HepG2 (cell line): ENCODE data around the gene COL9A3. TPM values are rescaled to one million over a fixed set of nuclear protein-coding genes. Genes with fewer than 3 reads are reported as not detected.

Experiments
- ARID2 ChIP-seq: sonication (generic); formaldehyde crosslinking; IDR thresholded peaks from 2 replicates; pipeline ENCODE4 v1.8.1; 2022; ENCODE audit warnings: mild to moderate bottlenecking, missing genetic modification reagents, borderline replicate concordance
- FOXO1 ChIP-seq: sonication (generic); formaldehyde crosslinking; IDR thresholded peaks from 2 replicates; pipeline ENCODE4 v1.4.0; 2020; ENCODE audit warnings: missing genetic modification reagents
- HBP1 ChIP-seq: IDR thresholded peaks from 2 replicates; pipeline ENCODE4 v1.6.1; 2016; ENCODE audit warnings: low read depth, control low read depth
- HES4 ChIP-seq: sonication (generic); formaldehyde crosslinking; IDR thresholded peaks from 2 replicates; pipeline ENCODE4 v1.9.0; 2021; ENCODE audit warnings: mild to moderate bottlenecking, missing genetic modification reagents, borderline replicate concordance
- HNRNPK ChIP-seq: fragments of 200-400 bp; formaldehyde crosslinking; IDR thresholded peaks from 2 replicates; pipeline ENCODE4 v1.6.1; 2018; ENCODE audit warnings: low read length, low read depth, moderate library complexity, mild to moderate bottlenecking; ENCODE audit not compliant: poor library complexity, severe bottlenecking
- MXD3 ChIP-seq: IDR thresholded peaks from 2 replicates; pipeline ENCODE4 v1.6.1; 2016; ENCODE audit warnings: mild to moderate bottlenecking, missing biosample characterization, missing genetic modification reagents
- NCOA2 ChIP-seq: sonication (generic); formaldehyde crosslinking; IDR thresholded peaks from 2 replicates; pipeline ENCODE4 v1.8.0; 2022; ENCODE audit warnings: inconsistent platforms
- NFIB ChIP-seq: sonication (generic); formaldehyde crosslinking; IDR thresholded peaks from 2 replicates; pipeline ENCODE4 v1.9.0; 2021; ENCODE audit warnings: missing genetic modification reagents, mild to moderate bottlenecking, borderline replicate concordance
- PAX8 ChIP-seq: sonication (generic); formaldehyde crosslinking; IDR thresholded peaks from 2 replicates; pipeline ENCODE4 v1.8.0; 2022; ENCODE audit warnings: mild to moderate bottlenecking, missing genetic modification reagents, borderline replicate concordance
- RAD21 ChIP-seq: fragments of 450-650 bp; formaldehyde crosslinking; IDR thresholded peaks from 2 replicates; pipeline ENCODE4 v1.5.0; 2020; ENCODE audit warnings: mild to moderate bottlenecking
- SIN3A ChIP-seq: IDR thresholded peaks from 2 replicates; pipeline ENCODE4 v1.6.1; 2011; ENCODE audit warnings: low read depth, mild to moderate bottlenecking, control low read depth, low read length, borderline replicate concordance
- SP140L ChIP-seq: sonication (generic); formaldehyde crosslinking; IDR thresholded peaks from 2 replicates; pipeline ENCODE4 v1.4.0; 2020; ENCODE audit warnings: missing genetic modification reagents, borderline replicate concordance
- SP2 ChIP-seq: sonication (generic); formaldehyde crosslinking; IDR thresholded peaks from 2 replicates; pipeline ENCODE4 v1.5.1; 2020; ENCODE audit warnings: mild to moderate bottlenecking, missing genetic modification reagents
- TEAD2 ChIP-seq: sonication (generic); formaldehyde crosslinking; IDR thresholded peaks from 2 replicates; pipeline ENCODE4 v1.9.0; 2021; ENCODE audit warnings: missing genetic modification reagents
- TOE1 ChIP-seq: sonication (generic); formaldehyde crosslinking; IDR thresholded peaks from 2 replicates; pipeline ENCODE4 v1.4.0; 2020; ENCODE audit warnings: mild to moderate bottlenecking, missing genetic modification reagents
- TRIM24 ChIP-seq: sonication (generic); formaldehyde crosslinking; IDR thresholded peaks from 2 replicates; pipeline ENCODE4 v1.8.0; 2022; ENCODE audit warnings: mild to moderate bottlenecking, missing genetic modification reagents
- ZBTB38 ChIP-seq: sonication (generic); formaldehyde crosslinking; IDR thresholded peaks from 2 replicates; pipeline ENCODE4 v1.5.1; 2020; ENCODE audit warnings: mild to moderate bottlenecking, missing genetic modification reagents
- ZBTB44 ChIP-seq: sonication (generic); formaldehyde crosslinking; IDR thresholded peaks from 2 replicates; pipeline ENCODE4 v1.4.0; 2020; ENCODE audit warnings: missing genetic modification reagents
- ZFY ChIP-seq: sonication (generic); formaldehyde crosslinking; IDR thresholded peaks from 2 replicates; pipeline ENCODE4 v1.4.0; 2020; ENCODE audit warnings: missing genetic modification reagents
- ZNF234 ChIP-seq: sonication (generic); formaldehyde crosslinking; conservative IDR thresholded peaks from 2 replicates; pipeline ENCODE4 v1.5.1; 2020; ENCODE audit warnings: mild to moderate bottlenecking, missing genetic modification reagents
- ZNF776 ChIP-seq: sonication (generic); formaldehyde crosslinking; IDR thresholded peaks from 2 replicates; pipeline ENCODE4 v1.4.0; 2020; ENCODE audit warnings: mild to moderate bottlenecking, missing genetic modification reagents
- polyA plus RNA-seq, 8 experiments: library from polyadenylated mRNA; depleted of rRNA in 3 of 8; stranded (reverse) in 7 of 8; unstranded in 1 of 8; fragments of >200 nt; fragmentation: Illumina TruSeq in 4 of 8; extraction: Trizol in 4 of 8; gene quantifications; 2 replicates each; pipeline versions ENCODE4 v1.2.1 to v1.2.3, GENCODE V29; 2011 to 2016; ENCODE audit warnings: low read depth in 4 of 8, missing spikeins in 1 of 8, mixed read lengths in 1 of 8; ENCODE audit not compliant: insufficient read depth in 1 of 8
- total RNA-seq, 5 experiments: library from RNA; depleted of rRNA; stranded (reverse); fragments of >200 nt; fragmentation: Illumina TruSeq; extraction: Trizol; gene quantifications; 2 replicates each; pipeline ENCODE4 v1.2.3, GENCODE V29; 2016; ENCODE audit warnings: low read depth in 1 of 5
- TF ChIP-seq, protein P1 (sequence below): sonication (generic); formaldehyde crosslinking; IDR thresholded peaks from 2 replicates; pipeline ENCODE4 v1.5.0; 2020; ENCODE audit warnings: mild to moderate bottlenecking, missing genetic modification reagents, moderate library complexity

Gene COL9A3
- total and polyA plus RNA-seq, 2 of the 13 experiments (the other 11 are each of a cell fraction or from before 2014, with no cell fraction given), result 155 to 204 TPM

GRCh38 chr20:62860924-62861691, 44.3 kb downstream of the COL9A3 start (continued):
- TF ChIP-seq ARID2 (CRISPR knock-in tag), result no peak
- no peak for TF ChIP-seq TOE1 (CRISPR knock-in tag)
- TF ChIP-seq PAX8 (CRISPR knock-in tag), result no peak
- TF ChIP-seq SP140L (CRISPR knock-in tag), result no peak
- no peak for TF ChIP-seq ZBTB44 (CRISPR knock-in tag)
- peak; percentile 41 for TF ChIP-seq ZFY
- TF ChIP-seq SIN3A, result peak; percentile 30; the same call in 1 of the 2 replicates
- no peak for TF ChIP-seq TRIM24
- peak; percentile 82; the same call in 1 of the 2 replicates for TF ChIP-seq ZNF776
- 0 out of 2 replicates have a peak, but pooled peaks have one; percentile 13 for TF ChIP-seq RAD21 (CRISPR knock-in tag)
- no peak; the same call in 1 of the 2 replicates for TF ChIP-seq MXD3
- TF ChIP-seq ZBTB38, result 0 out of 2 replicates have a peak, but pooled peaks have one; percentile 14
- TF ChIP-seq, protein P1, sequence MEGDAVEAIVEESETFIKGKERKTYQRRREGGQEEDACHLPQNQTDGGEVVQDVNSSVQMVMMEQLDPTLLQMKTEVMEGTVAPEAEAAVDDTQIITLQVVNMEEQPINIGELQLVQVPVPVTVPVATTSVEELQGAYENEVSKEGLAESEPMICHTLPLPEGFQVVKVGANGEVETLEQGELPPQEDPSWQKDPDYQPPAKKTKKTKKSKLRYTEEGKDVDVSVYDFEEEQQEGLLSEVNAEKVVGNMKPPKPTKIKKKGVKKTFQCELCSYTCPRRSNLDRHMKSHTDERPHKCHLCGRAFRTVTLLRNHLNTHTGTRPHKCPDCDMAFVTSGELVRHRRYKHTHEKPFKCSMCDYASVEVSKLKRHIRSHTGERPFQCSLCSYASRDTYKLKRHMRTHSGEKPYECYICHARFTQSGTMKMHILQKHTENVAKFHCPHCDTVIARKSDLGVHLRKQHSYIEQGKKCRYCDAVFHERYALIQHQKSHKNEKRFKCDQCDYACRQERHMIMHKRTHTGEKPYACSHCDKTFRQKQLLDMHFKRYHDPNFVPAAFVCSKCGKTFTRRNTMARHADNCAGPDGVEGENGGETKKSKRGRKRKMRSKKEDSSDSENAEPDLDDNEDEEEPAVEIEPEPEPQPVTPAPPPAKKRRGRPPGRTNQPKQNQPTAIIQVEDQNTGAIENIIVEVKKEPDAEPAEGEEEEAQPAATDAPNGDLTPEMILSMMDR, result no peak
- TF ChIP-seq ZNF234 (CRISPR knock-in tag), result no peak
- TF ChIP-seq HNRNPK, result no peak
- peak; percentile 42; the same call in 1 of the 2 replicates for TF ChIP-seq SP2
- no peak for TF ChIP-seq NFIB
- TF ChIP-seq HBP1 (CRISPR knock-in tag), result peak; percentile 67; the same call in 1 of the 2 replicates
- 0 out of 2 replicates have a peak, but pooled peaks have one; percentile 9 for TF ChIP-seq FOXO1
- TF ChIP-seq HES4, result 0 out of 2 replicates have a peak, but pooled peaks have one; percentile 48
- TF ChIP-seq NCOA2 (CRISPR knock-in tag), result no peak
- TF ChIP-seq TEAD2 (CRISPR knock-in tag), result no peak
